ENCODE measurements around the gene PIM3. TPM values are rescaled to one million over a fixed set of nuclear protein-coding genes. Genes with fewer than 3 reads are reported as not detected.

Gene PIM3
- total RNA-seq, 5 donors from 2014 or later (not counting 1 experiment from before 2014, with no cell fraction given) = 61.5 to 167 (median 65.0) TPM

DNA sequence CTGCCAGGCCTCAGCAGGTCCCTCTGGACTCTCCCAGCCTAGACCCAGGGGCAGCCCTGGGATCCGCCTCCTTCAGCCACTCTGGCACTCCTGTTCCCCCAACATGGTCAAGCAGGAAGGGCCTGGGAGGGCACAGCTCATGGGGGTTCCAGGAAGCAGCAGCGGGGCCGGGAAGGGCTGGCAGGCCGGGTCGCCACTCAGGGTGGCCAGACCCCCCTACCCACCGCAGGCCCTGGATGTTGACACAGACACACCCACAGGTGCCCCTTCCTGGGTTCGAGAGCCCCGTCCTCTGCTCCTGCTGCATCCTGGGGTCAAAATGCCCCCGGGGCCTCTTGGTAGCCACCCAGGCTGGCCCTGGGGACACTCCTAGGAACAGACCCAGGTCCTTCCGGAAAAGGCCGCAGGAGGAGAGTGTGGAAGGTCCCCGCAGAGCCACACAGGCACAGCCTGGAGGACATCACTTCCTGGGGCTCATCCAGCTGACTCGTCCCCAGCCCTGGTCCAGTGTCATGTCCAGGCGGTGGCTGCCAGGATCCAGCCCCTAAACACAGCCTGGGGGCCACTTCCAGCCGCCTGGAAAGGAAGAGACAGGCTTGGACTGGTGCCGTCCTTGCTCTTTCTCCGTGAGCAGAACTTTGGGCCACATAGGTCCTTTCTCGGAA is 6.8 kb upstream of the PIM3 start:
- DNase-seq (no peak), ATAC-seq (replicated peaks in 1 of 4) (no peak)
- Mint-ChIP-seq H3K27ac (no peak overlapping the region), H3K4me3 (no peak overlapping the region), H3K9me3 (no peaks in the 10 kb centered on the region), H3K27me3 (no peaks in the 10 kb centered on the region), H3K4me1 (peaks cover 0 to 1% (median under 1%) of the 10 kb centered on the region in 3 donors), H3K36me3 (no peaks in the 10 kb centered on the region)
- H3K9me3 ChIP-seq = no peaks in the 10 kb centered on the region
- WGBS (ENCODE audit: insufficient coverage) = 87% methylated on average over 18 of the region's 18 CpGs
- H3K36me3 ChIP-seq (ENCODE audit: control insufficient read depth in 2 of 2, extremely low read depth in 1 of 2, insufficient read depth in 1 of 2, low read length in 1 of 2) = no peaks in the 10 kb centered on the region
- CTCF ChIA-PET = no interaction called here
- peaks cover 0 to 3% of the 10 kb centered on the region in 2 experiments for H3K4me1 ChIP-seq (ENCODE audit: control insufficient read depth in 1 of 2, extremely low read depth in 1 of 2, insufficient read depth in 2 of 2, low read length in 2 of 2)
- POLR2A ChIA-PET = no interaction called here
- no peaks in the 10 kb centered on the region for H3K27me3 ChIP-seq (replicated peaks in 1 of 2; ENCODE audit: control insufficient read depth in 2 of 2, extremely low read depth in 1 of 2, insufficient read depth in 2 of 2, low read length in 1 of 2)
- no peak overlapping the region for H3K4me3 ChIP-seq (ENCODE audit: control insufficient read depth in 1 of 2, extremely low read depth in 1 of 2, low read length in 1 of 2)
- H3K27ac ChIP-seq (ENCODE audit: low read length) = no peak overlapping the region

DNA sequence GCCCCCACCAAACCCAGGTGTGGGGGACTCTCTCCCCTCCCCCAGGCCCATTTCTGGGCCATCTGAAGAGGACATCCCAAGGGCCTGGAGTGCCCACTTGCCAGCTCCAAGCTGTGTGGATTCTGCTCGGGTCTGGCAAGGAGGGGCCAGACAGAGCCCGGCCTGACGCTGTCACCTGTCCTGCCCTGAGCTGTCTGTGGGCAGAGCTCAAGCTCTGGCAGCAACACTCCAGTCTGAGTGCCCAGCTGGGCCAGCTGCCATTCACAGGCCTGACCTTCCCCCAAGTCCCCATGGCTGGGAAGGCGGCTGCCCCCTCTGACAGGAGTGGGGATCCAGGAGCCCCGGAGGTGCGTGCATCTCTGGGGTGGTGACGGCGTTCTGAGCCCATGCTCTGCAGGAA is 6.2 kb upstream of the PIM3 start:
- H3K4me3 Mint-ChIP-seq = no peak overlapping the region
- H3K36me3 Mint-ChIP-seq = no peaks in the 10 kb centered on the region
- peaks cover 0 to 6% (median 4%) of the 10 kb centered on the region in 3 donors for H3K4me1 Mint-ChIP-seq
- H3K27ac Mint-ChIP-seq = no peak overlapping the region
- ChIA-PET CTCF (no interaction called here), POLR2A (no interaction called here)
- Histone ChIP-seq H3K4me3 (ENCODE audit: control insufficient read depth in 1 of 2, extremely low read depth in 1 of 2, low read length in 1 of 2) (no peak overlapping the region), H3K9me3 (no peaks in the 10 kb centered on the region), H3K4me1 (ENCODE audit: control insufficient read depth in 1 of 2, extremely low read depth in 1 of 2, insufficient read depth in 2 of 2, low read length in 2 of 2) (peaks cover under 1 to 6% of the 10 kb centered on the region in 2 experiments), H3K27me3 (replicated peaks in 1 of 2; ENCODE audit: control insufficient read depth in 2 of 2, extremely low read depth in 1 of 2, insufficient read depth in 2 of 2, low read length in 1 of 2) (no peaks in the 10 kb centered on the region), H3K27ac (ENCODE audit: low read length) (no peak overlapping the region), H3K36me3 (ENCODE audit: control insufficient read depth in 2 of 2, extremely low read depth in 1 of 2, insufficient read depth in 1 of 2, low read length in 1 of 2) (no peaks in the 10 kb centered on the region)
- 91% methylated on average over 8 of the region's 8 CpGs for WGBS (ENCODE audit: insufficient coverage)
- DNase-seq (no peak), ATAC-seq (replicated peaks in 1 of 4) (no peak)
- no peaks in the 10 kb centered on the region for H3K9me3 Mint-ChIP-seq
- H3K27me3 Mint-ChIP-seq = no peaks in the 10 kb centered on the region

DNA sequence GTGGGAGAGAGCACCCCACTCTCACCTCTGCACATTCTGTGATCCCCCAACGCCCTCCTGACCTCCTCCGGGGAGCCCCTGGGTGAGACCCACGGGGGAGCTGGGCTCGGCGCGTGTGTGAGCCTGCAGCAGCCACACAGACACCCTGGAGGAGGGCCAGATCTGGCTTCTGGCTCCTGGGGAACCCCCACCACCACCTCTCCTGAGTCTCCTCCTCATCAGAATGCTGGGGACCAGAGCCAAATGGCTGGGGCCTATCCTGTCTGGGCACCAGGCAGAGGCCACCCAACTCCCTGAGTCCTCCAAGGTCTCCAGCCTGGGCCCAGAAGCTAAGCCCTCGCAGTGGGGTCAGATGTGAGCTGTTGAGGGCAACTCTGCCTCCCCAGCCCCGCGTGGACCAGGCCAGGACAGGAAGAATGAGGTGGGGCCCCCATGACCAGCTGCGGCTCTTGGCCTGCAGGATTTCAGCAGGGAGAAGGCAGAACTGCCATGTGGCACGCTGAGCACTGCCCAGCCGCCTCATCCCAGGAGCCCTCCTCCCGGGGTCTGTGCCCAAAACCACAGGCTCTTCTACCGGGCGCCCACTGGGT is 5.5 kb upstream of the PIM3 start:
- Mint-ChIP-seq H3K27ac (peak overlapping the region in 1 of 2 donors; percentile 36), H3K9me3 (no peaks in the 10 kb centered on the region), H3K36me3 (no peaks in the 10 kb centered on the region), H3K4me3 (no peak overlapping the region), H3K27me3 (no peaks in the 10 kb centered on the region), H3K4me1 (peaks cover 0 to 9% (median 4%) of the 10 kb centered on the region in 3 donors)
- Histone ChIP-seq H3K36me3 (ENCODE audit: control insufficient read depth in 2 of 2, extremely low read depth in 1 of 2, insufficient read depth in 1 of 2, low read length in 1 of 2) (no peaks in the 10 kb centered on the region), H3K4me3 (ENCODE audit: control insufficient read depth in 1 of 2, extremely low read depth in 1 of 2, low read length in 1 of 2) (no peak overlapping the region), H3K4me1 (ENCODE audit: control insufficient read depth in 1 of 2, extremely low read depth in 1 of 2, insufficient read depth in 2 of 2, low read length in 2 of 2) (peaks cover 5 to 10% of the 10 kb centered on the region in 2 experiments), H3K9me3 (no peaks in the 10 kb centered on the region), H3K27me3 (replicated peaks in 1 of 2; ENCODE audit: control insufficient read depth in 2 of 2, extremely low read depth in 1 of 2, insufficient read depth in 2 of 2, low read length in 1 of 2) (no peaks in the 10 kb centered on the region), H3K27ac (ENCODE audit: low read length) (no peak overlapping the region)
- ChIA-PET CTCF (no interaction called here), POLR2A (interaction anchor here in 1 of 2 donors (0.6 kb wide), 1 partner anchor 36 kb away, joined by 3 read pairs; no protein-coding TSS in a partner anchor)
- no peak for ATAC-seq (replicated peaks in 1 of 4)
- DNase-seq = no peak
- WGBS (ENCODE audit: insufficient coverage) = 84% methylated on average over 14 of the region's 15 CpGs

DNA sequence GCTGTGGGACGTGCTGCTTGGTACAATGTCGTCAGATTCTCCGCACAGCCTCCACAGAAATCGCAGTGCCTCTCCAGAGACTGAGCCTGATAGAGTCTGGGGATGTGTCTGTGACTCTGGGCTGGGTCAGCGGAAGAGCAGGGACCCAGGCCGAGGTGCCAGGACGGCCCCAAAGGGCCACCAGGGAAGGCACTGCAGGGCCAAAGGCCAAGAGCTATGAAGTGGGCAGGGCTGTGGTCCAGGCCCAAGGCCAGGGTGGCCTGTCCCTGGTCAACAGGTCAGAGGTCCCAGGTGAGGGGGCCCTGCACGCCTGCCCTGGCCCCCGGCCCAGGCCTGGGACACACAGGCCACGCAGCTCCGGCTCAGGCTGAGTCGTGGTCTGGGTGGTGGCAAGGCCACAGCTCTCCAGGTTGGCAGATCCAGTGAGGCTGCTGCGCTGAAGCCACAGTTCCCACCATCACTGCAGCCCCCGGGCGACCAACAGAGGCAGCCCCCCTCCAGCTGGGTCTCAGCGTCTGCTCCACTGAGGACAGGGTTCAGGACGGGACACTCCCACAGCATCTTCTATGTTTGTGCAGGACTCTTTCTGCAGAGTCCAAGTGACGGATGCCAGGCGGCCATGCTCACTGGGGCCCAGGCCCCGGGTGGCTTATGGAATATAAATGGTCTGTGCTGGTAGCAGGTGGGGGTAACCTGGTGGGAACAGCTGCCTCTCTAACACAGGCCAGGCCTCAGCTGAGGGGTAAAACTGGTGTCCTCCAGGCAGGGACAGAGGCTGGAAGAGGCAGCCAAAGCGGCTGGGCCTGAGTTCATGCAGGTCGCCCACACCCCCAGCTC is 4.8 kb upstream of the PIM3 start:
- Histone ChIP-seq H3K36me3 (ENCODE audit: control insufficient read depth in 2 of 2, extremely low read depth in 1 of 2, insufficient read depth in 1 of 2, low read length in 1 of 2) (no peaks in the 10 kb centered on the region), H3K27ac (ENCODE audit: low read length) (no peak overlapping the region), H3K27me3 (replicated peaks in 1 of 2; ENCODE audit: control insufficient read depth in 2 of 2, extremely low read depth in 1 of 2, insufficient read depth in 2 of 2, low read length in 1 of 2) (no peaks in the 10 kb centered on the region), H3K4me1 (ENCODE audit: control insufficient read depth in 1 of 2, extremely low read depth in 1 of 2, insufficient read depth in 2 of 2, low read length in 2 of 2) (peaks cover 5 to 10% of the 10 kb centered on the region in 2 experiments), H3K4me3 (ENCODE audit: control insufficient read depth in 1 of 2, extremely low read depth in 1 of 2, low read length in 1 of 2) (no peak overlapping the region), H3K9me3 (no peaks in the 10 kb centered on the region)
- H3K9me3 Mint-ChIP-seq = no peaks in the 10 kb centered on the region
- WGBS (ENCODE audit: insufficient coverage) = 92% methylated on average over 20 of the region's 22 CpGs
- no peaks in the 10 kb centered on the region for H3K36me3 Mint-ChIP-seq
- ChIA-PET CTCF (no interaction called here), POLR2A (no interaction called here)
- no peaks in the 10 kb centered on the region for H3K27me3 Mint-ChIP-seq
- H3K4me3 Mint-ChIP-seq = no peak overlapping the region
- ATAC-seq (replicated peaks in 1 of 4) (no peak), DNase-seq (no peak)
- peaks cover 0 to 9% (median 4%) of the 10 kb centered on the region in 3 donors for H3K4me1 Mint-ChIP-seq
- no peak overlapping the region for H3K27ac Mint-ChIP-seq

DNA sequence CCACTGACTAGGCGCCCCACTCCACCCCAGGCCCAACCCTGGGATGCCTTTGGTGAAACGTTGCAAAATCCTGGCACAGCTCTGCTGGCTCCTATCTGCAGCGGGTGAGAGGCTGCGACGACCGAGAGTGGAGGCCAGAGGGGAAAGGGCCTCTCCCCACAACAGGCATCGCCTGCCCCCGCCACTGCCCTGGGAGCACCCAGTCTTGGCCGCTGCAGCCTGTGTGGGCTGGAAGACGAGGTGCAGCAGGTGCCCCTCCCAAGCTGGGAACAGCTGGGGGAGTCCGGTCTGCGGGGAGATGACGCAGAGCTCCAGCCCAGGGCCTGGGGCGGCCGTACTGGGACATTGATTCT is 4.2 kb upstream of the PIM3 start:
- ATAC-seq (replicated peaks in 1 of 4) = no peak
- WGBS (ENCODE audit: insufficient coverage) = 93% methylated on average over 14 of the region's 15 CpGs
- CTCF ChIA-PET = no interaction called here

DNA sequence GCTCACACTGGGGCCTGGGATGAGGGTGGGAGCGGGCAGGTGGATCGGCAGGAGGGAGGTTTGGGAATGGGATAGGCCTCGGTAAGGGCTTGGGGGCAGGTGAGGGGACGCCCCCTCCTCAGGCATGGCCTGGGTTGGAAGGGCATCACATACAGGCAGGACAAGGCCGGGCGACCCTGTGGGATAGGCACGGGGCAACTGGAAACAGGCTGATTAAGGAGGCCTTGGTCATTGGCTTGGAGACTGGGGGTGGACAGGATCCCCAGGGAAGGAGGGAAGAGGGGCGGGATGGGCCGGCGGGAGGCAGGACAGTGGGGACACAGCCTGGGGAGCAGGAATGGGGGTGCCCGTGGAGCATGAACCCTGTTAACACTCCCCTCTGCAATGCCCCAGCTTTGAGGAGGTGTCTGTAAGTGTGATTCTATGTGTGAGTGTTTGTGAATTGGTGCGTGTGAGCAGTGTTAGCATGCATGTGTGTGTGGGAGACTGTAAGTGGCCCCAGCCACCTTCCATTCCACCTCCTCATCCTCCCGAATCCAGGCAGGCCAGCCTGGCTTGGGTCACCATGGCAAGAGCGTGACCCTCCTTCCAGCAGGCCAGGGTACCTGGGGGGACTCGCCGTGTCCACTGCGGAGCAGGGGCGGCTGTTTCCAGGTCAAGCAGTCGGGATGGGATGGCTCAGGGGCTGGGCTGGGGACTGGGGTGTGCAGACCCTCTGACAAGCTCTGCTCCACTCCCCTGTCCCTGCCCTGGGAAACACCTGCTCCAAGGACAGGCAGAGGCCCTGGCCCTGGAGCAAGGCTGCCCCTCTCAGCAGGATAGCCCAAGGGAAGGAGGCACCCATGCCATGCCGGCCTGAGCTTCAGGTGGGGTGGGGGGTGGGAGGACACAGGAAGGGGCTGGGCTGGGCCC is 3.4 kb upstream of the PIM3 start:
- 92% methylated on average over 16 of the region's 20 CpGs for WGBS (ENCODE audit: insufficient coverage)
- Mint-ChIP-seq H3K4me3 (no peak overlapping the region), H3K27ac (peak overlapping the region in 1 of 2 donors; percentile 4), H3K27me3 (no peaks in the 10 kb centered on the region), H3K4me1 (peaks cover 0 to 13% (median 4%) of the 10 kb centered on the region in 3 donors), H3K9me3 (no peaks in the 10 kb centered on the region), H3K36me3 (no peaks in the 10 kb centered on the region)
- ChIA-PET CTCF (no interaction called here), POLR2A (no interaction called here)
- DNase-seq = no peak
- no peaks in the 10 kb centered on the region for H3K36me3 ChIP-seq (ENCODE audit: control insufficient read depth in 2 of 2, extremely low read depth in 1 of 2, insufficient read depth in 1 of 2, low read length in 1 of 2)
- H3K4me1 ChIP-seq (ENCODE audit: control insufficient read depth in 1 of 2, extremely low read depth in 1 of 2, insufficient read depth in 2 of 2, low read length in 2 of 2) = peaks cover 5 to 15% of the 10 kb centered on the region in 2 experiments
- H3K27me3 ChIP-seq (replicated peaks in 1 of 2; ENCODE audit: control insufficient read depth in 2 of 2, extremely low read depth in 1 of 2, insufficient read depth in 2 of 2, low read length in 1 of 2) = no peaks in the 10 kb centered on the region
- H3K9me3 ChIP-seq = no peaks in the 10 kb centered on the region
- H3K4me3 ChIP-seq (ENCODE audit: control insufficient read depth in 1 of 2, extremely low read depth in 1 of 2, low read length in 1 of 2) = no peak overlapping the region
- ATAC-seq (replicated peaks in 1 of 4) = no peak
- no peak overlapping the region for H3K27ac ChIP-seq (ENCODE audit: low read length)

More for the DNA sequence above, 4.2 kb upstream of the PIM3 start:
- Histone ChIP-seq H3K9me3 (no peaks in the 10 kb centered on the region), H3K36me3 (ENCODE audit: control insufficient read depth in 2 of 2, extremely low read depth in 1 of 2, insufficient read depth in 1 of 2, low read length in 1 of 2) (no peaks in the 10 kb centered on the region), H3K4me1 (ENCODE audit: control insufficient read depth in 1 of 2, extremely low read depth in 1 of 2, insufficient read depth in 2 of 2, low read length in 2 of 2) (peaks cover 5 to 10% of the 10 kb centered on the region in 2 experiments), H3K4me3 (ENCODE audit: control insufficient read depth in 1 of 2, extremely low read depth in 1 of 2, low read length in 1 of 2) (no peak overlapping the region), H3K27ac (ENCODE audit: low read length) (no peak overlapping the region), H3K27me3 (replicated peaks in 1 of 2; ENCODE audit: control insufficient read depth in 2 of 2, extremely low read depth in 1 of 2, insufficient read depth in 2 of 2, low read length in 1 of 2) (no peaks in the 10 kb centered on the region)
- POLR2A ChIA-PET = no interaction called here
- Mint-ChIP-seq H3K4me3 (no peak overlapping the region), H3K27ac (no peak overlapping the region), H3K36me3 (no peaks in the 10 kb centered on the region), H3K4me1 (peaks cover 0 to 9% (median 4%) of the 10 kb centered on the region in 3 donors), H3K9me3 (no peaks in the 10 kb centered on the region), H3K27me3 (no peaks in the 10 kb centered on the region)
- DNase-seq = no peak

Data from T-cell (primary cell).